ENCODE results near the gene RAI2. TPM values are rescaled to one million over a fixed set of nuclear protein-coding genes. Genes with fewer than 3 reads are reported as not detected.

The RAI2 gene
- total RNA-seq, 4 donors from 2014 or later = 2.5 to 8.5 (median 4.6) TPM

GRCh38 chrX:17769701-17770269 is 91.3 kb downstream of the RAI2 start:
- H3K9me3 ChIP-seq = no peaks in the 10 kb centered on the region
- no peaks in the 10 kb centered on the region for H3K4me1 ChIP-seq
- in situ Hi-C loops (cut with MboI; ENCODE audit: low sequenced_read_pairs in 4 of 4) (no loop called here), intact Hi-C loops (cut with DNase I; ENCODE audit: low total_unique reads) (no loop called here)
- peaks cover 0 to 3% (median 0%) of the 10 kb centered on the region in 3 donors for H3K27me3 ChIP-seq
- DNase-seq (no peak), ATAC-seq (no peak)
- TF ChIP-seq POLR2A (IDR thresholded peaks at IDR 0.05) = no peak
- TF ChIP-seq CTCF (IDR thresholded peaks at IDR 0.05 in 4 of 5, conservative IDR thresholded peaks at IDR 0.05 in 1 of 5) = no peak
- no peaks in the 10 kb centered on the region for H3K36me3 ChIP-seq
- H3K4me3 ChIP-seq = no peak overlapping the region
- H3K27ac ChIP-seq = no peak overlapping the region

- intact Hi-C loops (cut with DNase I; ENCODE audit: low total_unique reads) (no loop called here), in situ Hi-C loops (cut with MboI; ENCODE audit: low sequenced_read_pairs in 4 of 4) (no loop called here)
- no peak for TF ChIP-seq POLR2A (IDR thresholded peaks at IDR 0.05)
- no peak for TF ChIP-seq CTCF (IDR thresholded peaks at IDR 0.05 in 4 of 5, conservative IDR thresholded peaks at IDR 0.05 in 1 of 5)
- Histone ChIP-seq H3K36me3 (no peaks in the 10 kb centered on the region), H3K27ac (no peak overlapping the region), H3K4me1 (no peaks in the 10 kb centered on the region), H3K4me3 (no peak overlapping the region), H3K9me3 (no peaks in the 10 kb centered on the region), H3K27me3 (peaks cover 0 to 3% (median 0%) of the 10 kb centered on the region in 3 donors)
- ATAC-seq (no peak), DNase-seq (no peak)
Observed at GRCh38 chrX:17768997-17769396, 92.1 kb downstream of the RAI2 start.

GRCh38 chrX:17767734-17768133 is 93.4 kb downstream of the RAI2 start:
- Histone ChIP-seq H3K27ac (no peak overlapping the region), H3K36me3 (no peaks in the 10 kb centered on the region), H3K9me3 (no peaks in the 10 kb centered on the region), H3K27me3 (no peaks in the 10 kb centered on the region), H3K4me1 (no peaks in the 10 kb centered on the region), H3K4me3 (no peak overlapping the region)
- in situ Hi-C loops (cut with MboI; ENCODE audit: low sequenced_read_pairs in 4 of 4) = no loop called here
- ATAC-seq = no peak
- intact Hi-C loops (cut with DNase I; ENCODE audit: low total_unique reads) = no loop called here
- TF ChIP-seq POLR2A (IDR thresholded peaks at IDR 0.05) = no peak
- no peak for TF ChIP-seq CTCF (IDR thresholded peaks at IDR 0.05 in 4 of 5, conservative IDR thresholded peaks at IDR 0.05 in 1 of 5)
- DNase-seq = no peak

GRCh38 chrX:17759990-17760389 is 101.1 kb downstream of the RAI2 start:
- intact Hi-C loops (cut with DNase I; ENCODE audit: low total_unique reads) = no loop called here
- no peak for DNase-seq
- Histone ChIP-seq H3K4me3 (no peak overlapping the region), H3K36me3 (no peaks in the 10 kb centered on the region), H3K4me1 (no peaks in the 10 kb centered on the region), H3K27me3 (no peaks in the 10 kb centered on the region), H3K27ac (no peak overlapping the region), H3K9me3 (no peaks in the 10 kb centered on the region)
- no peak for ATAC-seq
- TF ChIP-seq POLR2A (IDR thresholded peaks at IDR 0.05) (no peak), CTCF (IDR thresholded peaks at IDR 0.05 in 4 of 5, conservative IDR thresholded peaks at IDR 0.05 in 1 of 5) (no peak)
- in situ Hi-C loops (cut with MboI; ENCODE audit: low sequenced_read_pairs in 4 of 4) = no loop called here

- DNase-seq = no peak
Observed at GRCh38 chrX:17758382-17758781, 102.7 kb downstream of the RAI2 start.

More at GRCh38 chrX:17758382-17758781, 102.7 kb downstream of the RAI2 start:
- no peak for ATAC-seq
- intact Hi-C loops (cut with DNase I; ENCODE audit: low total_unique reads) = no loop called here
- Histone ChIP-seq H3K27me3 (no peaks in the 10 kb centered on the region), H3K4me1 (no peaks in the 10 kb centered on the region), H3K27ac (no peak overlapping the region), H3K36me3 (no peaks in the 10 kb centered on the region), H3K4me3 (no peak overlapping the region), H3K9me3 (no peaks in the 10 kb centered on the region)
- in situ Hi-C loops (cut with MboI; ENCODE audit: low sequenced_read_pairs in 4 of 4) = no loop called here
- TF ChIP-seq CTCF (IDR thresholded peaks at IDR 0.05 in 4 of 5, conservative IDR thresholded peaks at IDR 0.05 in 1 of 5) = no peak
- TF ChIP-seq POLR2A (IDR thresholded peaks at IDR 0.05) = no peak
